Measurements from ENCODE around the gene SPATS1.
A peak's percentile ranks its signal among the peaks of the same experiment; 100 is the strongest.
"Not testable (repeated sequence)": the region's sequence is repeated elsewhere in the genome, so short reads cannot be mapped to it uniquely, and the experiment has no call there.

Gene SPATS1

DNA sequence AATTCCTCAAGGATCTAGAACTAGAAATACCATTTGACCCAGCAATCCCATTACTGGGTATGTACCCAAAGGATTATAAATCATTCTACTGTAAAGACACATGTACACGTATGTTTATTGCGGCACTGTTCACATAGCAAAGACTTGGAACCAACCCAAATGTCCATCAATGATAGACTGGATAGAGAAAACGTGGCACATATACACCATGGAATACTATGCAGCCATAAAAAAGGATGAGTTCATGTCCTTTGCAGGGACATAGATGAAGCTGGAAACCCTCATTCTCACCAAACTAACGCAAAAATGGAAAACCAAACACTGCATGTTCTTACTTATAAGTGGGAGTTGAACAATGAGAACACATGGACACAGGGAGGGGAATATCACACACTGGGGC is 4.4 kb downstream of the SPATS1 start:
- DNase-seq: not testable (repeated sequence)

DNA sequence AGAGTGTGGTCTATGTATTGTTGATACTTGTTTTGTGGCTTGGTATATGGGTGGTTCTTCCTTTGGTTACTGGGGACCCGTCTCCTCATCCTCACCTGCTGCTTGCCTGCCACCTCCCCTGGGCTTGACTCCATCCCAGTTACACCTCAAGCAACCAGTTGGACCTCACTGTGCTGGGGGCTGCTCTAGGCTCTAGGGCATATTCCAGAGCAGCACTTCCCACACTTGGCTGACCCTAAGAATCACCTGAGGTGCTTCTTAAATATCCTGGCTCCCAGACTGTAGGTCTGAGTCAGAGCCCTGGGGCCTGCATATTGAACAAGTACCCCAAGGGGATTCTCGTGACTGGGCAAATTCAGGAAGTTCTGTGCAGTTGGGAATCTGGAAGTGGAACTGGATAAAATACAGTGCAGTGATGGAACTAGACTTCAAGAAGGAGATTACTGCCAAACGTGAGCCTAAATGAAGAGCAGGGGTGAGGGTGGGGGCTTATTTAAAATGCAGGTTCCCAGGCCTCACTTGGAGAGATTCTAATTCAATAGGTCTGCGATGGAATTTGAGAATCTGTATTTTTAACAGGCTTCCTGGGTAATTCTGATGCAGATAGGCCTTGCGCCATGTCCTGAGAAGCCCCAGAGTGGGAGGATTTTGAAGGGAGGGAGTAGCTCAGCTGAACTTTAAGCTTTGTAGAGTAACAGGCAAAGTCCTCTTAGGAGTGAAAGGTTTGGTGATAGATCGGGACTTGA is 7.6 kb downstream of the SPATS1 start:
- no peak for DNase-seq

DNA sequence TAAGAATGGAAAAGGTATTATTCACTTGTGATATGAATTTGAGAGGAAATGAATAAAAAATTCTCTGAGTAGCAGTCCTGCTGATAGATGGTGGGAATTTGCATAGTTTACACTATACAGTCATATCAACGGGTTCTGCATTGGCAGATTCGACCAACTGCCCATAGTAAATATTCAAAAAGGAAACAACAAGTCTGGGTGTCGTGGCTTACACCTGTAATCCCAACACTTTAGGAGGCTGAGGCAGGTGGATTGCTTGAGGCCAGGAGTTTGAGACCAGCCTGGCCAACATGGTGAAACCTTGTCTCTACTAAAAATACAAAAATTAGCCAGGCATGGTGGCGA is 8.2 kb downstream of the SPATS1 start:
- DNase-seq: not testable (repeated sequence)

DNA sequence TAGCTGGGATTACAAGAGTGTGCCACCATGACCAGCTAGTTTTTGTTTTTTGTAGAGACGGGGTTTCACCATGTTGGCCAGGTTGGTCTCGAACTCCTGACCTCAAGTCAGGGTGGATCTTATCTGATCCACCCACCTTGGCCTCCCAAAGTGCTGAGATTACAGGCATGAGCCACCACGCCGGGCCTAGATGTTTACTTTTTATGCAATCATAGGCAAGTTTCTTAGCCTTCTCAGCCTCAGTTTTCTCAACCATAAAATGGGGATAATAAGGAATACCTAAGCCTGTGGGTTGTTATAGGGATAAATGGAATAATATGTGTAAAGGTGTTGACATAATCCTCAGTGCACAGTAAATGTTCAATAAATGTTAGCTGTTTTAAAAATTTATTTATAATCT is 9.8 kb downstream of the SPATS1 start:
- DNase-seq: no peak

DNA sequence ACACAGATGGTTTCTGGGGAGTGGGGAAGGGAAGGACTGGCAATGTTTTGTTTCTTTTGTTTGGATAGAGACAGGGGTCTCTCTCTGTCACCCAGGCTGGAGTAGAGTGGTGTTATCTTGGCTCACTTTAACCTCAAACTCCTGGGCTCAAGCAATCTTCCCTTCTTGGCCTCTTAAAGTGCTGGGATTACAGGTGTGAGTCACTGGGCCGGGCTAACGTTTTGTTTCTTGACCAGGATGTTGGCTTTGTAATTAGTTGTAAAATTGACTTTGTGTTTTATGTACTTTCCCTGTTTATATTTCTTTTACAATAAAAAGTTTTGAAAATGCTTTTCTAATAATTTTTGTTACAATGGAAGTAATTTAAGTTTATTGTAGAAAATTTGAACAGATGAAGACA is 10.9 kb downstream of the SPATS1 start:
- DNase-seq: no peak

GRCh38 chr6:44355640-44356039 is 13.2 kb downstream of the SPATS1 start:
- no peak for DNase-seq

DNA sequence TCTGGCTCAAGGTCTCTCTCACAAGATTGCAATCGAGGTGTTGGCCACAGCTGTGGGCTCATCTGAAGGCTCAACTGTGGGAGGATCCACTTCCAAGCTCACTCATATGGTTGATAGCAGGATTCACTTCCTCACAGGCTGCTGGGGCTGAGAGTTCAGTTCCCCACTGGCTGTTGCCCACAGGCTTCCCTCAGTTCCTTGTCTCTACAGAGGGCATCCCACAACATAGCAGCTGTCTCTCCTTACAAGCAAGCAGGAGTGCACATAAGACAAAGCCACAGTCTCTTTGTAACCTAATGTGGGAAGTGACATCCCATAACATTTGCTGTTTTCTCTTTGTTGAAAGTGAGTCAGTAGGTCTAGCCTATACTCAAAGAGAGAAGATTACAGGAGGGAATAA is 14.0 kb downstream of the SPATS1 start:
- DNase-seq: no peak

GRCh38 chr6:44359973-44360372 is 17.5 kb downstream of the SPATS1 start:
- DNase-seq: no peak

- DNase-seq: no peak
Observed at GRCh38 chr6:44361947-44362346, 19.5 kb downstream of the SPATS1 start.

GRCh38 chr6:44363377-44363926 is 21.0 kb downstream of the SPATS1 start:
- DNase-seq: no peak

DNA sequence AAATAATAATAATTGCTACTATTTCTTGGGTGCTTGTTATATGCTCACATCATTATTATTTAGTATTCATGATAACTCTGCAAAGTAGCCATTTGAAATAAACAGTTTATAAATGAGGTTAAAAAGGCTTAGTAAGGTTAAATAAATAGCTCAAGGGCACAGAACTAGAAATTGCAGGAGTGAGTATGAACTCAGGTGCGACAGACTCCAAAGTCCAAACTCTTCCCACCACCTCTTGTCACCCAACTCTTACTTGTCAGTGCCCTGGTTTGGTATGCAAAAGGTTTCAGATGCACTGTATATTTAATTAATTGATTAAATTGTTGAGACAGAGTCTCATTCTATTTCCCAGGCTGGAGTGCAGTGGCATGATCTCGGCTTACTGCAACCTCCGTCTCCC is 24.3 kb downstream of the SPATS1 start:
- no peak for DNase-seq

DNA sequence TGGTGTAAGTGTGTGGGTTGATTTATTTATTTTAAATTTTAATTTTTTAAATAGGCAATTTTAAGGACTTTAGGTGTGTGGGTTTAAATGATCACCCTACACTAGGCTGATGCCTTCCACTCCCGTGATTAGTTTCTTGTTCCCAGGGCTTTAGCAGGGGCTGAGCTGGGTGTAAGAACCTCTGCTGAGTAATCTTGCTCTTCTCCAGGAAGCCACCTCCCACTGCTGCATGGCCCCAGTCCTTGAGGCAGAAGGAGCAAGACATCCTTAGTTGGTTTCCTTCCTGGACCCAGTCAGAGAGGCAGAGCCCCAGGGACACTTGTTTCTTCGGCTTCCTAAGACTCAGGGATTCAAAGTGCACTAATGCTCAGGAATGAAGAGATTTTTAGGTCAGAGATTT is 25.2 kb downstream of the SPATS1 start:
- DNase-seq: no peak

DNA sequence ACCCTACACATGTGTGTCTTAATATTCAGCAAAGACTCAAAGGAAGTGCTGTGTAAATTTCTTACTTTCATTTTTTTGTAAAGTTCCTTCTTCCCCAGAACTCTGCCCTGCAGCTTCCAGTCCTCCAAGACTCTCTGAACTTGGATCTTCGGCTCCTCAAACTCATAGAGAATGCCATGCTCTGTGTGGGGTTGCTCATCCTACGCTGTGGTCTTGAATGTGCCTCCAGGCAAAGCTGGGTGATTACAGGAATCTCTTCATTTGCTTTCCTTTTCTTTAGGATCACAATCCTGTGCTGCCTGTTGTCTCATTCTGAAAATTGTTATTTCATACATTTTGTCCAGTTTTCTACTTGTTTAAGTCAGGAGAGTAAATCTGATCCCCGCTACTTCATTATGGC is 30.6 kb downstream of the SPATS1 start:
- no peak for DNase-seq

DNA sequence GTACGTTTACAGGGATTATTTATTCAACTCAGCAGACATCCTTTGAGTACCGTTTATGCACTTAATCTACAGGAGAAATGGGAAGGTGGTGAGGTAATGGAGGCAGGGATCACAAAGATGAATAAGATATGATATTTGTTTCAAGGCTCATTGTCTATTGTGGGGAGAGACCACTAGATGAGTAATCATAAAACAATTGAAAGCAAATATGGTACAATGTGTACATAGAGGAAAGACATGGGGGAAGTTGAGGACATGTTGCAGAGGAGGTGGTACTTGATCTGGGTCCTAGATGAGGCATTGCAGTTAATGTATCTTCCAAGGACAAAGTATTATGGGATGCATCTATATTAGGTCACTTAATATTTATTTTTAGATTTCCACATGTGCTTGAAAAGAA is 31.3 kb downstream of the SPATS1 start:
- no peak for DNase-seq

DNA sequence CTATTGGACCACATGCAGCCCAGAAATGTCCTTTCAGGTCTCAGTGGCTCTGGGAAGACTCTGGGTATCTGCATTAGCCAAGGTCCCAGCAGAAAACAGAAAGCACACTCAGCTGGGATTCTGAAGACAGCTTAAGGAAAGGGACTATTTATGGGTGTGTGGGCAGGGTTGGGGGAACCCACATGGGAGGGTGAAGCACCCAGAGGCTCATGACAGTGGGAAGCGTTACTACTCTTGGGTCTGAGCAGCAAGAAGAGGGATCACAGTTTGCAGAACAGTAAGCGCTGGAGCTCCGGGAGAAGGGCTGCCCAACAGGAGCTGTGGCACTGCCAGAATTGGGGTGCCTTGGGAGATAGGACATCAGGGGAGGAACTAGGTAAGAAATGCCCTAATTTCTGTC is 32.6 kb downstream of the SPATS1 start:
- DNase-seq: no peak

DNA sequence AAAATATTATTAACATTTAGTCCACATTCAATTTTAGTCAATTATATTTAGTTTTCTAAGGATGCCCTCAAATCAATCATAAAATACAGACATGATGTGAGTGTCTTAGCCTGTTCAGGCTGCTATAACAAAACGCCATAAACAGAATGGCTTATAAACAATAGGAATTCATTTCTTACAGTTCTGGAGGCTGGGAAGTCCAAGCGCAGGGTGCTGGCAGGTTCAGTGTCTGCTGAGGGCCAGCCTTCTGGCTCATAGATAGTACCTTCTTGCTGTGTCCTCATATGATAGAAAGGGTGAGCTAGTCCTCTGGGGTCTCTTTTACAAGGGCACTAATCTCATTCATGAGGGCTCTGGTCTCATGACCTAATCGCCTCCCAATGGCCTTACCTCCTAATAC is 35.0 kb downstream of the SPATS1 start:
- no peak for DNase-seq

DNA sequence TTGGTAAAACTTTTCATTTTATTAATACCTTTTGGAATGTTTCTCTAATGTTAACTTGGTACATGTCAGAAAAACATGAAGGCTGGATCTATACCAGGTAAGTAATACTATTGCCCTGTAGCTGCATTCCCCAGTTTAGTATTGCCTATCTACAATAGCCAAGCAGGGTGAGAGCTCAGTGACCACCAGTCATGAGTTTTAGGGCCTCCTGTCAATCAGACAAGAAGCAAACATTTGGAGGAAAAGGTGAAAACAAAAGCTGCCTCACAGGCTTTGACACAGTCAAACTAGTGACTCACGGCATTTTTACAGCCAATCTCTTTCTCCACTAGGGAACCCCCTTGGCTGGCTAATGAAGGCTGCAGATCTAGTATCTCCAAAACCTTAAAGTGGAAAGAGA is 35.5 kb downstream of the SPATS1 start:
- no peak for DNase-seq

GRCh38 chr6:44381739-44382138 is 39.3 kb downstream of the SPATS1 start:
- DNase-seq: no peak

DNA sequence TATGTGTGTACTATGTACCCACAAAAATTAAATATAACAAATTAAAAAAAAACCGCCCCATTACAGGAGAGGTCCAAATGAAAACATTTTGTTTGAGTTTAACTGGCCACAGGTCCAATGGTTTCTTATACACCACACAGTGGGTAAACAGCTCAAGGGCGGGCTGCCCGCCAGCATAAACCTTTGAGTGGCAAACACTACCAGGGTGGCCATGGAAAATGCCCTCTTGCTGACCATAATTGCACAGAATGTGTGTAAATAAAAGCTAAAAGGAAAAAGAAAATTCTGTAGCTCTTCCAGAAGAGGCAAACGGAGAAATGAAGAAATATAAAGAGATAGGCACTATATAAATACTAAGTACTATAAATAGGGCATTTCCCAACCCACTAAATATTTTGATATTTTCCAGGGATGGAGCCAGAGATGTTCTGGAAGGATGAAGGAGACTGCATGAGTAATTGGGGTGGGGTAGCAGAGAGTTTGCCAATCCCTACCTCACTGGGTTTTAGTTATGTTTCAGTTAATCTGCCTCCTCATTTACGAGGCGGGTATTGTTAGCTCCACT is 44.0 kb downstream of the SPATS1 start:
- no peak for DNase-seq

DNA sequence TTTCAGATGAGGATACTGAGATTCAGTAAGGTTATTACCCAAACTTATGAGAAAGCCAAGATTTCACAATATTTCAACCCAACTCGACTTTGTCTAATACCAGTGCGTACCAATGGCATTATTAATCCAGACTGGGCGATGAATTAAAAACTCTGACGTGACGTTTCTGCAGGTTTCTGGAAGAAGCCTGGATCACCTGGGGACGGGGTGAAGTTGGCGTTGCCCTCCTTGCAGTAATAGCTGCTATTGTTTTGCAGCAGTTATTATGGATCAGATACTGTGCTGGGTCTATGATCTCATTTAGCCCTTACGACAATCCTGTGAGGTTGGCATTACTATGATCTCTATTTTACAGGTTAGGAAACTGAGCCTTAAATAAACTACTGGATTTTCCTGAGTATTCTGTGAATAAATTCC is 44.5 kb downstream of the SPATS1 start:
- no peak for DNase-seq

GRCh38 chr6:44387346-44388134 is 45.1 kb downstream of the SPATS1 start, which contains the start of gene CDC5L:
Gene CDC5L, plus strand, starts transcription at chr6:44387706. Its CDS starts 118 bp downstream, at chr6:44387824.
- peak; percentile 89 for DNase-seq

- DNase-seq: no peak
Observed at GRCh38 chr6:44388135-44388487, 45.7 kb downstream of the SPATS1 start.

- no peak for DNase-seq
Observed at GRCh38 chr6:44388887-44389286, 46.4 kb downstream of the SPATS1 start.

GRCh38 chr6:44390158-44390683 is 47.8 kb downstream of the SPATS1 start:
- DNase-seq: no peak

Measured in CD4-positive, alpha-beta T cell treated with Interleukin-6 for 4 hours (primary cell).